Suprapubic skin (tissue), 4 donors: ENCODE measurements around the gene CAPN10. TPM values are rescaled to one million over a fixed set of nuclear protein-coding genes. Genes with fewer than 3 reads are reported as not detected.
A peak's percentile ranks its signal among the peaks of the same experiment; 100 is the strongest.

Experiments
- DNase-seq, 2 donors: peaks; one replicate each; pipeline ENCODE4 v3.0.0-alpha.2; 2019; ENCODE audit warnings: low spot score in 2 of 2
- H3K27ac ChIP-seq: fragments of 200-600 bp; sonication (generic); one replicate; pipeline ENCODE4 v1.5.1; 2019
- H3K27me3 ChIP-seq: fragments of 200-600 bp; sonication (generic); one replicate; pipeline ENCODE4 v1.5.1; 2019
- H3K36me3 ChIP-seq: fragments of 200-600 bp; sonication (generic); one replicate; pipeline ENCODE4 v1.5.1; 2019
- H3K4me1 ChIP-seq: fragments of 200-600 bp; sonication (generic); one replicate; pipeline ENCODE4 v1.5.1; 2019
- H3K4me3 ChIP-seq: fragments of 200-600 bp; sonication (generic); one replicate; pipeline ENCODE4 v1.5.1; 2019; ENCODE audit warnings: mild to moderate bottlenecking
- H3K9me3 ChIP-seq: fragments of 200-600 bp; sonication (generic); one replicate; pipeline ENCODE4 v1.5.1; 2019
- EP300 ChIP-seq: sonication (generic); formaldehyde crosslinking; IDR thresholded peaks from one replicate; pipeline ENCODE4 v1.6.1; 2017; ENCODE audit warnings: antibody characterized with exemption
- POLR2A ChIP-seq, 2 donors: fragments of 450-650 bp; IDR thresholded peaks; one replicate each; pipeline ENCODE4 v1.6.1; 2017; ENCODE audit warnings: antibody characterized with exemption in 2 of 2, mild to moderate bottlenecking in 2 of 2, moderate library complexity in 2 of 2
- POLR2AphosphoS5 ChIP-seq, 3 donors: sonication (generic); formaldehyde crosslinking; IDR thresholded peaks; one replicate each; pipeline ENCODE4 v1.6.1; 2017; ENCODE audit warnings: antibody characterized with exemption in 3 of 3
- WGBS: methylation state at CpG from one replicate; pipeline ENCODE4 v1.1.5; 2018; 5-methylcytosine and 5-hydroxymethylcytosine counted together
- total RNA-seq, 4 donors: library from RNA; depleted of rRNA; stranded (reverse); fragments of >200 nt; gene quantifications; one replicate each; pipeline ENCODE4 v1.1.0, GENCODE V29; 2016
- TF ChIP-seq, protein P1 (sequence below), 2 donors: fragments of 200-600 bp in 1 of 2; fragments of 450-650 bp in 1 of 2; sonication (generic) in 1 of 2; IDR thresholded peaks; one replicate each; pipeline ENCODE4 v1.5.1; 2016 to 2019; ENCODE audit warnings: antibody characterized with exemption in 2 of 2, mild to moderate bottlenecking in 1 of 2, moderate library complexity in 1 of 2

CAPN10 gene
- total RNA-seq, 4 donors from 2014 or later, result 31.3 to 73.6 (median 37.9) TPM

GRCh38 chr2:240642806-240643092 lies 56.2 kb downstream of the CAPN10 start:
- no peaks in the 10 kb centered on the region for H3K9me3 ChIP-seq
- 86% methylated on average over 7 of the region's 11 CpGs for WGBS
- no peak overlapping the region for H3K4me3 ChIP-seq
- H3K4me1 ChIP-seq, result no peaks in the 10 kb centered on the region
- no peak overlapping the region for H3K27ac ChIP-seq
- peak in 1 of 2 donors; percentile 61 for DNase-seq
- peaks cover 59% of the 10 kb centered on the region for H3K27me3 ChIP-seq
- no peaks in the 10 kb centered on the region for H3K36me3 ChIP-seq
- TF ChIP-seq EP300 (no peak), POLR2A (IDR thresholded peaks at IDR 0.05) (no peak)

DNA sequence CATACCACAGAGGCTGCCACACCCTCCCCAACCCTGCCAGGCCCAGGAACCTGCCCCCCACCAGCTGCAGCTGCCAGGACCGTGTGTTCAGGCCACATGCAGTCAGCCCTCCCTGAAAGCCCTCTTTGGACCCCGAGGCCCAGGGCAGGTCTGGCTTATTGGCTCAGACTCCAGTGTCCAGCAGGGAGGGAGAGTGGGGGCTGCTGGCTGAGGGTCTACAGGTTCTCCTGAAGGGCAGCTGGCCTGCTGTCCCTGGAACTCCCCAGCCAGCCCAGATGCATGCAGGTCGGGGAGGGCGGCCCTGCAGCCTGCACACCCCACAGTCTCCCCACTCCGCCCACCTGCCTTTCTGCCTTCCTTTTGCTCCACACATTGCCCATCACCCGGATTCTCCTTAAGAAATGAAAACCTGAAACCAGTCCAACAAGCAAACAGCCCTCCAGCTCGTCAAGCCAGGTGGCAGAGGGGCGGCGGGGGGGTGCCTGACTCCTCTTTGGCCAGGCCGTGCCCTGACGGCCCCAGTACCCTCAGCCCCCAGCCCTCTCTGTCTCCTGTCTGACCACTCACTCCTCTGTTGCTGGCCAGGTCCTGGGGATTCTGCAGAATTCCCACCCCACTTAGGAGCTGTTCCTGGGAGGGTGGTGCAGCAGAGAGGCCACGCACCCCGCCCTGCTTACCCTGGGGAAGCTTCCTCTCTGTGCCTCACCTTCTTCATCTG lies 56.7 kb downstream of the CAPN10 start:
- Histone ChIP-seq H3K27ac (no peak overlapping the region), H3K4me1 (no peaks in the 10 kb centered on the region), H3K36me3 (no peaks in the 10 kb centered on the region), H3K4me3 (no peak overlapping the region), H3K27me3 (peaks cover 64% of the 10 kb centered on the region), H3K9me3 (no peaks in the 10 kb centered on the region)
- DNase-seq, result peak in 1 of 2 donors; percentile 65
- 81% methylated on average over 7 of the region's 13 CpGs for WGBS
- TF ChIP-seq, protein P1, sequence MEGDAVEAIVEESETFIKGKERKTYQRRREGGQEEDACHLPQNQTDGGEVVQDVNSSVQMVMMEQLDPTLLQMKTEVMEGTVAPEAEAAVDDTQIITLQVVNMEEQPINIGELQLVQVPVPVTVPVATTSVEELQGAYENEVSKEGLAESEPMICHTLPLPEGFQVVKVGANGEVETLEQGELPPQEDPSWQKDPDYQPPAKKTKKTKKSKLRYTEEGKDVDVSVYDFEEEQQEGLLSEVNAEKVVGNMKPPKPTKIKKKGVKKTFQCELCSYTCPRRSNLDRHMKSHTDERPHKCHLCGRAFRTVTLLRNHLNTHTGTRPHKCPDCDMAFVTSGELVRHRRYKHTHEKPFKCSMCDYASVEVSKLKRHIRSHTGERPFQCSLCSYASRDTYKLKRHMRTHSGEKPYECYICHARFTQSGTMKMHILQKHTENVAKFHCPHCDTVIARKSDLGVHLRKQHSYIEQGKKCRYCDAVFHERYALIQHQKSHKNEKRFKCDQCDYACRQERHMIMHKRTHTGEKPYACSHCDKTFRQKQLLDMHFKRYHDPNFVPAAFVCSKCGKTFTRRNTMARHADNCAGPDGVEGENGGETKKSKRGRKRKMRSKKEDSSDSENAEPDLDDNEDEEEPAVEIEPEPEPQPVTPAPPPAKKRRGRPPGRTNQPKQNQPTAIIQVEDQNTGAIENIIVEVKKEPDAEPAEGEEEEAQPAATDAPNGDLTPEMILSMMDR (IDR thresholded peaks at IDR 0.05), result no peak
- TF ChIP-seq POLR2A (IDR thresholded peaks at IDR 0.05), result no peak
- TF ChIP-seq POLR2AphosphoS5 (IDR thresholded peaks at IDR 0.05), result no peak
- TF ChIP-seq EP300, result no peak

DNA sequence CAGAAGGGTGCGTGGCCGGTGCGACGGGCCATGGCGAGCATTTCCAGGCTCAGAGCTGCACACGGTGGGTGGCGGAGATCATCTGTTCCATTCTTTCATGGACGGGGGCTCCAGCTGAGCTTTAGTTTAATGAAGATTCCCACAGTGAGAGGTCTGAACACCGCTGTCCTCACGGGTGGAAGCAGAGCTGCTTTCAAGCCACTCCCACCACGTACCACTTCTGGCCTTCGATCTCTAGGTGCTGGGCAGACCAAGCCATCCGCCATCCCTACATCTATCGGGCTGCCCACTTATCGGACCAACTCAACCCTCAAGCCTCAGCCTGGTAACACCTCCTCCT lies 57.2 kb downstream of the CAPN10 start:
- 74% methylated on average over 15 of the region's 15 CpGs for WGBS
- H3K27me3 ChIP-seq, result peaks cover 69% of the 10 kb centered on the region

GRCh38 chr2:240644171-240644651 lies 57.7 kb downstream of the CAPN10 start:
- DNase-seq, result peak in 1 of 2 donors; percentile 65
- 44% methylated on average over 4 of the region's 14 CpGs for WGBS
- H3K4me3 ChIP-seq, result no peak overlapping the region
- H3K27me3 ChIP-seq, result peaks cover 73% of the 10 kb centered on the region
- TF ChIP-seq EP300 (no peak), POLR2AphosphoS5 (IDR thresholded peaks at IDR 0.05) (no peak), POLR2A (IDR thresholded peaks at IDR 0.05) (no peak)
- TF ChIP-seq, protein P1 (IDR thresholded peaks at IDR 0.05), result no peak
- H3K27ac ChIP-seq, result no peak overlapping the region
- H3K36me3 ChIP-seq, result no peaks in the 10 kb centered on the region
- H3K9me3 ChIP-seq, result no peaks in the 10 kb centered on the region
- no peaks in the 10 kb centered on the region for H3K4me1 ChIP-seq

More for the DNA sequence above, 57.2 kb downstream of the CAPN10 start:
- TF ChIP-seq EP300 (no peak), POLR2AphosphoS5 (IDR thresholded peaks at IDR 0.05) (no peak), POLR2A (IDR thresholded peaks at IDR 0.05) (no peak)
- TF ChIP-seq, protein P1 (IDR thresholded peaks at IDR 0.05), result no peak
- Histone ChIP-seq H3K9me3 (no peaks in the 10 kb centered on the region), H3K4me3 (no peak overlapping the region), H3K27ac (no peak overlapping the region), H3K36me3 (no peaks in the 10 kb centered on the region), H3K4me1 (no peaks in the 10 kb centered on the region)
- no peak for DNase-seq

DNA sequence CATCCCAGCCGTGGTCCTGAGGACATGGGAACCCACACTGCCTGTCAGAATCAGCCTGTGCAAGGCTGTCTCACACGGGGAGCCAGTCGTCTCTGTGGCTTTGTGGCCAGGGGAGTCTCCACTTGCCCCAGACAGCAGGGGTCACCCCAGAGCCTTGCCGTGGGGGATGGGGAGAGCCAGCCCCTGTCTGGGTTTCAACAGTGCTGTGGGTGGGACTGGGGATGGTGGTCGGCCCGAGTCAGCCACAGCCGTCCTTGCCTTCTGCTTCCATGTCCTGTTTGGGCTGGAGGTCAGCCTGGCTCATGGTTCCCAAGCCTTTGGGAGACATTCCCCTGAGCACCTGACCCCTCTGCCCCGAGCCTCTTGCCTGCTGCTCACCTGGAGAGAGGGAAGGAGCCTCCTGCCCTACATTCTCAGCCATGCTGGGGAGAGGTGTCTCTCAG lies 58.3 kb downstream of the CAPN10 start:
- Histone ChIP-seq H3K4me1 (no peaks in the 10 kb centered on the region), H3K27me3 (peaks cover 78% of the 10 kb centered on the region), H3K36me3 (no peaks in the 10 kb centered on the region), H3K9me3 (no peaks in the 10 kb centered on the region), H3K27ac (no peak overlapping the region), H3K4me3 (no peak overlapping the region)
- 44% methylated on average over 3 of the region's 8 CpGs for WGBS
- TF ChIP-seq POLR2A (IDR thresholded peaks at IDR 0.05) (no peak), EP300 (no peak), POLR2AphosphoS5 (IDR thresholded peaks at IDR 0.05) (no peak)
- TF ChIP-seq, protein P1 (IDR thresholded peaks at IDR 0.05), result no peak
- DNase-seq, result peak in 1 of 2 donors; percentile 59
